Trophoblast cell (in vitro differentiated cells and primary cell): ENCODE results near the gene RAVER2.
A peak's percentile ranks its signal among the peaks of the same experiment; 100 is the strongest.

Experiments used
- DNase-seq, 2 donors: peaks; one replicate each; pipeline ENCODE4 v3.0.0-alpha.2; 2016
- H2AFZ ChIP-seq: 2 replicates; pipeline ENCODE4 v1.6.1; 2013; ENCODE audit warnings: low read length, moderate library complexity, mild to moderate bottlenecking; ENCODE audit not compliant: insufficient read depth, poor library complexity
- H2AK5ac ChIP-seq: 2 replicates; pipeline ENCODE4 v1.6.1; 2013; ENCODE audit warnings: mild to moderate bottlenecking, low read length
- H2BK120ac ChIP-seq: 2 replicates; pipeline ENCODE4 v1.6.1; 2013; ENCODE audit warnings: low read length, mild to moderate bottlenecking, moderate library complexity; ENCODE audit not compliant: insufficient read depth, poor library complexity
- H2BK12ac ChIP-seq: 2 replicates; pipeline ENCODE4 v1.6.1; 2013; ENCODE audit warnings: mild to moderate bottlenecking, low read length, moderate library complexity
- H2BK5ac ChIP-seq: 2 replicates; pipeline ENCODE4 v1.6.1; 2013; ENCODE audit warnings: low read length, low read depth, moderate library complexity, mild to moderate bottlenecking; ENCODE audit not compliant: poor library complexity
- H3K14ac ChIP-seq: 2 replicates; pipeline ENCODE4 v1.6.1; 2013; ENCODE audit warnings: mild to moderate bottlenecking, low read length
- H3K18ac ChIP-seq: 2 replicates; pipeline ENCODE4 v1.6.1; 2013; ENCODE audit warnings: mild to moderate bottlenecking, low read length
- H3K23ac ChIP-seq: 2 replicates; pipeline ENCODE4 v1.6.1; 2013; ENCODE audit warnings: low read length
- H3K27ac ChIP-seq: 2 replicates; pipeline ENCODE4 v1.5.1; 2013; ENCODE audit warnings: low read depth, mild to moderate bottlenecking, inconsistent platforms, low read length, moderate library complexity
- H3K27me3 ChIP-seq: 2 replicates; pipeline ENCODE4 v1.6.1; 2013; ENCODE audit warnings: inconsistent platforms, mild to moderate bottlenecking, low read length, moderate library complexity; ENCODE audit not compliant: insufficient read depth
- H3K36me3 ChIP-seq, 2 experiments: 1 replicate in 1 of 2; 2 replicates in 1 of 2; pipeline ENCODE4 v1.6.1; 2013; ENCODE audit warnings: low read length in 2 of 2, mild to moderate bottlenecking in 2 of 2, moderate library complexity in 1 of 2; ENCODE audit not compliant: insufficient read depth in 2 of 2, control insufficient read depth in 1 of 2
- H3K4ac ChIP-seq: 2 replicates; pipeline ENCODE4 v1.6.1; 2013; ENCODE audit warnings: low read depth, mild to moderate bottlenecking, low read length, moderate library complexity
- H3K4me1 ChIP-seq, 2 experiments: 1 replicate in 1 of 2; 2 replicates in 1 of 2; pipeline ENCODE4 v1.6.1; 2013; ENCODE audit warnings: low read length in 2 of 2, mild to moderate bottlenecking in 2 of 2, moderate library complexity in 1 of 2; ENCODE audit not compliant: insufficient read depth in 2 of 2, control insufficient read depth in 1 of 2
- H3K4me2 ChIP-seq: 2 replicates; pipeline ENCODE4 v1.6.1; 2013; ENCODE audit warnings: inconsistent platforms, mild to moderate bottlenecking, low read length, moderate library complexity
- H3K4me3 ChIP-seq: 2 replicates; pipeline ENCODE4 v1.5.1; 2013; ENCODE audit warnings: mild to moderate bottlenecking, low read depth, low read length, inconsistent platforms
- H3K79me1 ChIP-seq: one replicate; pipeline ENCODE4 v1.6.1; 2013; ENCODE audit warnings: low read length
- H3K79me2 ChIP-seq: 2 replicates; pipeline ENCODE4 v1.6.1; 2013; ENCODE audit warnings: low read length, mild to moderate bottlenecking; ENCODE audit not compliant: control insufficient read depth, insufficient read depth, poor library complexity
- H3K9ac ChIP-seq: 2 replicates; pipeline ENCODE4 v1.6.1; 2013; ENCODE audit warnings: mild to moderate bottlenecking, low read length
- H3K9me3 ChIP-seq: 2 replicates; pipeline ENCODE4 v1.6.1; 2013; ENCODE audit warnings: low read depth, mild to moderate bottlenecking, control low read depth, inconsistent platforms, low read length; ENCODE audit not compliant: insufficient read depth
- H4K12ac ChIP-seq: 2 replicates; pipeline ENCODE4 v1.6.1; 2013; ENCODE audit warnings: low read depth, mild to moderate bottlenecking, low read length, moderate library complexity
- H4K8ac ChIP-seq: 2 replicates; pipeline ENCODE4 v1.6.1; 2013; ENCODE audit warnings: low read depth, mild to moderate bottlenecking, low read length, moderate library complexity
- H4K91ac ChIP-seq: one replicate; pipeline ENCODE4 v1.6.1; 2013; ENCODE audit warnings: low read depth, mild to moderate bottlenecking, low read length, moderate library complexity
- WGBS: extraction: QIAGEN DNeasy Blood & Tissue Kit; methylation state at CpG from one replicate; pipeline ENCODE4 v1.1.7; 2013; ENCODE audit warnings: missing lambda C conversion rate; ENCODE audit not compliant: insufficient read length, insufficient coverage; ENCODE audit errors: extremely low coverage; 5-methylcytosine and 5-hydroxymethylcytosine counted together

RAVER2 gene

GRCh38 chr1:64721576-64722145 is 23.2 kb upstream of the RAVER2 start:
- Histone ChIP-seq H3K9ac (no peak overlapping the region), H2BK5ac (no peak overlapping the region), H4K91ac (no peak overlapping the region), H3K4me2 (no peak overlapping the region), H3K79me1 (no peaks in the 10 kb centered on the region), H2BK120ac (no peak overlapping the region), H3K27me3 (no peaks in the 10 kb centered on the region), H3K14ac (no peak overlapping the region), H3K4me3 (no peak overlapping the region), H4K8ac (no peak overlapping the region), H3K18ac (no peak overlapping the region), H2BK12ac (no peak overlapping the region), H4K12ac (no peak overlapping the region), H3K4me1 (no peaks in the 10 kb centered on the region), H3K4ac (no peak overlapping the region), H2AK5ac (no peak overlapping the region), H3K79me2 (no peaks in the 10 kb centered on the region), H2AFZ (no peak overlapping the region), H3K9me3 (no peaks in the 10 kb centered on the region), H3K36me3 (no peaks in the 10 kb centered on the region), H3K27ac (no peak overlapping the region), H3K23ac (no peak overlapping the region)
- peak in 1 of 2 donors; percentile 43 for DNase-seq
- no CpG with 5 or more reads among the region's 2 CpGs for WGBS

GRCh38 chr1:64727861-64728260 is 17.0 kb upstream of the RAVER2 start:
- no peaks in the 10 kb centered on the region for H3K27me3 ChIP-seq
- H3K9ac ChIP-seq = no peak overlapping the region
- no peaks in the 10 kb centered on the region for H3K36me3 ChIP-seq
- H2BK5ac ChIP-seq = no peak overlapping the region
- H3K27ac ChIP-seq = no peak overlapping the region
- peaks cover 2% of the 10 kb centered on the region for H3K9me3 ChIP-seq
- H4K91ac ChIP-seq = no peak overlapping the region
- no peak overlapping the region for H3K14ac ChIP-seq
- no peak overlapping the region for H4K12ac ChIP-seq
- H2AFZ ChIP-seq = no peak overlapping the region
- no peak overlapping the region for H2AK5ac ChIP-seq
- H3K79me2 ChIP-seq = no peaks in the 10 kb centered on the region
- no peak overlapping the region for H2BK120ac ChIP-seq
- H3K4ac ChIP-seq = no peak overlapping the region
- H2BK12ac ChIP-seq = no peak overlapping the region
- H3K23ac ChIP-seq = no peak overlapping the region
- DNase-seq = no peak
- no peak overlapping the region for H3K18ac ChIP-seq
- no peak overlapping the region for H3K4me3 ChIP-seq
- no peak overlapping the region for H4K8ac ChIP-seq
- no CpG with 5 or more reads among the region's 1 CpG for WGBS
- H3K4me2 ChIP-seq = no peak overlapping the region
- H3K79me1 ChIP-seq = no peaks in the 10 kb centered on the region
- H3K4me1 ChIP-seq = no peaks in the 10 kb centered on the region

- H3K23ac ChIP-seq = no peak overlapping the region
- H3K4me2 ChIP-seq = no peak overlapping the region
- H3K14ac ChIP-seq = no peak overlapping the region
- no peak overlapping the region for H3K18ac ChIP-seq
- no peak overlapping the region for H2AFZ ChIP-seq
- H3K79me2 ChIP-seq = no peaks in the 10 kb centered on the region
- no peak overlapping the region for H3K9ac ChIP-seq
- H3K79me1 ChIP-seq = no peaks in the 10 kb centered on the region
- no peak overlapping the region for H2BK12ac ChIP-seq
- WGBS = no CpG with 5 or more reads among the region's 3 CpGs
- H3K4ac ChIP-seq = no peak overlapping the region
- H3K4me3 ChIP-seq = no peak overlapping the region
- no peaks in the 10 kb centered on the region for H3K27me3 ChIP-seq
- H4K91ac ChIP-seq = no peak overlapping the region
- no peak overlapping the region for H2BK120ac ChIP-seq
- no peak overlapping the region for H2AK5ac ChIP-seq
- H4K12ac ChIP-seq = no peak overlapping the region
- no peak overlapping the region for H2BK5ac ChIP-seq
- no peaks in the 10 kb centered on the region for H3K4me1 ChIP-seq
- peak; percentile 53 to 58 for DNase-seq
- peaks cover 2% of the 10 kb centered on the region for H3K9me3 ChIP-seq
- H4K8ac ChIP-seq = no peak overlapping the region
- no peaks in the 10 kb centered on the region for H3K36me3 ChIP-seq
- H3K27ac ChIP-seq = no peak overlapping the region
Measured at GRCh38 chr1:64733581-64734286, 11.1 kb upstream of the RAVER2 start.

GRCh38 chr1:64734287-64734652 is 10.6 kb upstream of the RAVER2 start:
- Histone ChIP-seq H2AFZ (no peak overlapping the region), H3K4me2 (no peak overlapping the region), H4K8ac (no peak overlapping the region), H3K79me2 (no peaks in the 10 kb centered on the region), H4K91ac (no peak overlapping the region), H3K36me3 (no peaks in the 10 kb centered on the region), H3K9me3 (peaks cover 2% of the 10 kb centered on the region), H2BK5ac (no peak overlapping the region), H2BK120ac (no peak overlapping the region), H2BK12ac (no peak overlapping the region), H4K12ac (no peak overlapping the region), H3K79me1 (no peaks in the 10 kb centered on the region), H3K4ac (no peak overlapping the region), H3K27me3 (no peaks in the 10 kb centered on the region), H2AK5ac (no peak overlapping the region), H3K18ac (no peak overlapping the region), H3K4me1 (no peaks in the 10 kb centered on the region), H3K23ac (no peak overlapping the region), H3K27ac (no peak overlapping the region), H3K9ac (no peak overlapping the region), H3K14ac (no peak overlapping the region), H3K4me3 (no peak overlapping the region)
- WGBS = no CpG with 5 or more reads among the region's 3 CpGs
- no peak for DNase-seq
